Measurements from ENCODE around the gene OR1A1.
"Not testable (repeated sequence)": the region's sequence is repeated elsewhere in the genome, so short reads cannot be mapped to it uniquely, and the experiment has no call there.

The OR1A1 gene, protein sequence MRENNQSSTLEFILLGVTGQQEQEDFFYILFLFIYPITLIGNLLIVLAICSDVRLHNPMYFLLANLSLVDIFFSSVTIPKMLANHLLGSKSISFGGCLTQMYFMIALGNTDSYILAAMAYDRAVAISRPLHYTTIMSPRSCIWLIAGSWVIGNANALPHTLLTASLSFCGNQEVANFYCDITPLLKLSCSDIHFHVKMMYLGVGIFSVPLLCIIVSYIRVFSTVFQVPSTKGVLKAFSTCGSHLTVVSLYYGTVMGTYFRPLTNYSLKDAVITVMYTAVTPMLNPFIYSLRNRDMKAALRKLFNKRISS

DNA sequence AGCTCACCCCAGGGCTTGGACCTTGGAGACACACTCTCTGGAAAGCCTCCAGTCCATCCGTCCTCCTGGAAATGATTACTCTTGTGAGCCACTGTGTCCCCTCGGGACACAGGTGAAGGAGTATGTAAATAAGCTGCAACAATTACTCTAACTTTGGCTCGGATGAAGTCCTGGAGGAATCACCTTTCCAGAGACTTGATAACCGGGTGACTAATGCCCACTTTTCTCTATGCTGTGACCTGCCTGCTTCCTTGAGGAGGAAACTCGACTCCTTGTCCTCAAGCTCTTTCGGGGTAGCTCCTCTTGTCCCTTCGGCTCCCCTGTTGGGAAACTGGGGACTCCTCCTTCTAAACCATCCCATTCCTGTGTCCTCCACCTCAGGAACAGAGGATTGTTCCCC, at the start of gene OR1A1:
TSS of gene OR1A1 (plus strand) at position 301 of the 400 bp plus-strand sequence. CDS start 7,954 bp downstream, outside the sequence.
- no peak for DNase-seq (ENCODE audit: low read depth)
- TF ChIP-seq, protein P1, sequence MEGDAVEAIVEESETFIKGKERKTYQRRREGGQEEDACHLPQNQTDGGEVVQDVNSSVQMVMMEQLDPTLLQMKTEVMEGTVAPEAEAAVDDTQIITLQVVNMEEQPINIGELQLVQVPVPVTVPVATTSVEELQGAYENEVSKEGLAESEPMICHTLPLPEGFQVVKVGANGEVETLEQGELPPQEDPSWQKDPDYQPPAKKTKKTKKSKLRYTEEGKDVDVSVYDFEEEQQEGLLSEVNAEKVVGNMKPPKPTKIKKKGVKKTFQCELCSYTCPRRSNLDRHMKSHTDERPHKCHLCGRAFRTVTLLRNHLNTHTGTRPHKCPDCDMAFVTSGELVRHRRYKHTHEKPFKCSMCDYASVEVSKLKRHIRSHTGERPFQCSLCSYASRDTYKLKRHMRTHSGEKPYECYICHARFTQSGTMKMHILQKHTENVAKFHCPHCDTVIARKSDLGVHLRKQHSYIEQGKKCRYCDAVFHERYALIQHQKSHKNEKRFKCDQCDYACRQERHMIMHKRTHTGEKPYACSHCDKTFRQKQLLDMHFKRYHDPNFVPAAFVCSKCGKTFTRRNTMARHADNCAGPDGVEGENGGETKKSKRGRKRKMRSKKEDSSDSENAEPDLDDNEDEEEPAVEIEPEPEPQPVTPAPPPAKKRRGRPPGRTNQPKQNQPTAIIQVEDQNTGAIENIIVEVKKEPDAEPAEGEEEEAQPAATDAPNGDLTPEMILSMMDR (IDR thresholded peaks at IDR 0.05; ENCODE audit: control insufficient read depth, extremely low read depth, insufficient read depth) = no peak
- H3K4me3 ChIP-seq (ENCODE audit: low read depth, low read length) = no peak within 1 kb of the TSS

DNA sequence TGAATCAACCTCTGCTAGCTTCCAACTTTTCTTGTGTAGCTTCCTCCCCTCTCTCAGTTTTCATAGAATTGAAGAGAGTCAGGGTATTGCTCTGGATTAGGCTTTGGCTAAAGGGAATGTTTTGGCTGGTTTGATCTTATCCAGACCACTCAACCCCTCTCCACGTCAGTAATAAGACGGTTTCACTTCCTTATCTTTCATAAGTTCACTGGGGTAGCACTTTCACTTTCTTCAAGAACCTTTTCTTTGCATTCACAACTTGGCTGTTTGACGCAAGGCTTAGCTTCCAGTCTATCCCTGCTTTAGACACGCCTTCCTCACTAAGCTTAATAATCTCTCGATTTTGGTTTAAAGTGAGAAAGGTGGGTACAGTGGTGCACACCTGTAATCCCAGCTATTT, 39.9 kb upstream of the OR1A1 start:
- no peak for DNase-seq (ENCODE audit: low read depth)
- TF ChIP-seq, protein P1 (IDR thresholded peaks at IDR 0.05; ENCODE audit: control insufficient read depth, extremely low read depth, insufficient read depth) = no peak
- no peak overlapping the region for H3K4me3 ChIP-seq (ENCODE audit: low read depth, low read length)

DNA sequence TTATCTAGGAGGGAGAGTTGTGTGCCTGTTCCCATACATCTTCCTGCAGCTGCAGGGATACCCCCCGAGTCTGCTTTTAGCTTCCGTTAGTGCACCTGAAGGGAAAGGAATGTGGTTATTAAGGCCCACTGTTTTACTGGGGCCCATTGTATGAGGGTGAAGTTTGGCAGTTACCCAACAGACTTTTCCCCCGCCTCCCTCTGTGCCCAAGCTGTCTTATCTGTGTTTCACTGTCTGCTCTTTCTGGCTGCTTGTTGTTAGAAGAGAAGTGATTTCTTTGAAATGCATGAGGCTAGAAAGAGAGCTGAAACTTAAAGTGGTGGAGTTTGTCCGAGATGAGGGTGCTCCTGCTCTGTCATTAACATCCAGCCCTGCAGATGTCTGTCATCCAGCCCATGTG, 17.5 kb upstream of the OR1A1 start:
- no peak overlapping the region for H3K4me3 ChIP-seq (ENCODE audit: low read depth, low read length)
- DNase-seq (ENCODE audit: low read depth) = no peak
- TF ChIP-seq, protein P1 (IDR thresholded peaks at IDR 0.05; ENCODE audit: control insufficient read depth, extremely low read depth, insufficient read depth) = no peak

GRCh38 chr17:3197219-3197618, 10.2 kb upstream of the OR1A1 start, which contains the start of gene OR1A2:
Gene OR1A2, plus strand, starts transcription at chr17:3197519. Its CDS starts 0 bp downstream, at chr17:3197519.
- no peak within 1 kb of the TSS for H3K4me3 ChIP-seq (ENCODE audit: low read depth, low read length)
- TF ChIP-seq, protein P1 (IDR thresholded peaks at IDR 0.05; ENCODE audit: control insufficient read depth, extremely low read depth, insufficient read depth) = no peak
- no peak for DNase-seq (ENCODE audit: low read depth)

- no peak overlapping the region for H3K4me3 ChIP-seq (ENCODE audit: low read depth, low read length)
- DNase-seq (ENCODE audit: low read depth) = no peak
- TF ChIP-seq, protein P1 (IDR thresholded peaks at IDR 0.05; ENCODE audit: control insufficient read depth, extremely low read depth, insufficient read depth) = no peak
Measured at GRCh38 chr17:3208484-3208883, 1.0 kb downstream of the OR1A1 start.

DNA sequence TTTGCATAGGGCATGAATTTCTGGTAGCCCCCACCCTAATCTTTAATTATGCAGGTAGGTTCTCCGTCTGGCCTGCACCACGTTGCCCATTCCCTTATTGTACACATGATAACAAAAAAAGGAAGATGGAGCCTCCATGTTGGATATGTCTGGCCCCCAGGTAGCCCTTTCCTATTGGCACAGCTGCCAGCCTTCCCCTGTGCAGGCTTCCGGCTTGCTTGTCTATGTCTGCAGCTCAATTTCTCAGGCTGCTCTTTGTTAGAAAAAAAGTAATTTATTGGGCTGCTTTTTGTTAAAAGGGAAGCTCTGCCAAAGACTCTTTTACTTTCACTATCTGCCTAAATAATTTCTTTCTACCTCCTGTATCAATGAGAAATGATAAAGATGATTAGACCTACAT, 5.5 kb downstream of the OR1A1 start:
- no peak overlapping the region for H3K4me3 ChIP-seq (ENCODE audit: low read depth, low read length)
- no peak for DNase-seq (ENCODE audit: low read depth)
- TF ChIP-seq, protein P1 (IDR thresholded peaks at IDR 0.05; ENCODE audit: control insufficient read depth, extremely low read depth, insufficient read depth) = no peak

GRCh38 chr17:3213587-3213986, 6.1 kb downstream of the OR1A1 start:
- no peak overlapping the region for H3K4me3 ChIP-seq (ENCODE audit: low read depth, low read length)
- no peak for DNase-seq (ENCODE audit: low read depth)
- TF ChIP-seq, protein P1 (IDR thresholded peaks at IDR 0.05; ENCODE audit: control insufficient read depth, extremely low read depth, insufficient read depth) = no peak

DNA sequence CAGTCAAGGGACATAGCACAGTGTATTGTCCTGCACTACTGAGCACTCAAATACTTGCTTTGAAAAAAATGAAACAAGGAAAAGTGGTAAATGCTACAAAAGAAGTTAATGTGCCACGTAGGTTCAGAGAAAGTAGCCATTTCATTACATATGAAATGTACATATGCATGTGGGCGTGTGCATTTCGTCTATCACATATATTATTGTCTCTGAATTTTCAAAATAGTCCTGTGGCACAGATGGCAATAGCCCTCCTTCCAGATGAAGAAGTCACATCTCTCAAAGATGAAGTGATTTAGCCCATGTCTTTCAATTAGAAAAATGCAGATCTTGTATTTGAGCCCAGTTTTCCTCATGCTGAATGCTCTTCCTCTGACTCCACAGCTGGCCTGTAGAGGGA, 12.5 kb downstream of the OR1A1 start:
- not testable (repeated sequence) for DNase-seq (ENCODE audit: low read depth); H3K4me3 ChIP-seq (ENCODE audit: low read depth, low read length)

Measured in LNCaP clone FGC (cell line).